ENCODE data around the gene TMEM135.
"Not testable (repeated sequence)": the region's sequence is repeated elsewhere in the genome, so short reads cannot be mapped to it uniquely, and the experiment has no call there.

Gene TMEM135

GRCh38 chr11:86991341-86991740 is 46.4 kb upstream of the TMEM135 start:
- no peak overlapping the region for H2BK5ac ChIP-seq (ENCODE audit: low read depth, low read length, poor library complexity, severe bottlenecking)
- 96% methylated on average over 3 of the region's 5 CpGs for WGBS
- H3K27ac ChIP-seq (ENCODE audit: low read length, poor library complexity, severe bottlenecking), result no peak overlapping the region
- no peak overlapping the region for H4K8ac ChIP-seq (ENCODE audit: low read length)
- H3K27me3 ChIP-seq (ENCODE audit: control insufficient read depth in 1 of 2, insufficient read depth in 1 of 2, low read length in 2 of 2), result no peaks in the 10 kb centered on the region
- H3K79me1 ChIP-seq (replicated peaks; ENCODE audit: low read length, poor library complexity, severe bottlenecking), result no peaks in the 10 kb centered on the region
- no peak overlapping the region for H3K9ac ChIP-seq (ENCODE audit: low read length)
- H3K23ac ChIP-seq (ENCODE audit: low read length in 2 of 2), result no peak overlapping the region
- no peaks in the 10 kb centered on the region for H3K9me3 ChIP-seq (ENCODE audit: control insufficient read depth, low read length)
- H3K4me1 ChIP-seq (ENCODE audit: control insufficient read depth, insufficient read depth, low read depth, low read length), result no peaks in the 10 kb centered on the region
- H3K18ac ChIP-seq (ENCODE audit: low read depth in 1 of 2, low read length in 2 of 2), result no peak overlapping the region
- DNase-seq, result no peak
- H3K14ac ChIP-seq (ENCODE audit: low read length in 2 of 2), result no peak overlapping the region
- H2BK120ac ChIP-seq (ENCODE audit: low read depth, low read length), result no peak overlapping the region
- no peaks in the 10 kb centered on the region for H3K36me3 ChIP-seq (ENCODE audit: control insufficient read depth in 1 of 2, insufficient read depth in 2 of 2, low read depth in 1 of 2, low read length in 2 of 2)
- H2BK12ac ChIP-seq (ENCODE audit: low read length in 2 of 2), result no peak overlapping the region
- no peak overlapping the region for H2AFZ ChIP-seq (ENCODE audit: low read depth, low read length)
- no peak overlapping the region for H3K4ac ChIP-seq (ENCODE audit: low read depth in 1 of 2, low read length in 2 of 2)
- H2BK15ac ChIP-seq (ENCODE audit: low read depth, poor library complexity, severe bottlenecking), result no peak overlapping the region
- no peak overlapping the region for H3K4me2 ChIP-seq (ENCODE audit: low read length, poor library complexity, severe bottlenecking)
- H3K4me3 ChIP-seq (ENCODE audit: insufficient read depth in 1 of 2, low read depth in 1 of 2, low read length in 2 of 2), result no peak overlapping the region
- H2AK5ac ChIP-seq (ENCODE audit: low read length, severe bottlenecking), result no peak overlapping the region
- H4K91ac ChIP-seq (ENCODE audit: low read length), result no peak overlapping the region

GRCh38 chr11:86992340-86992739 is 45.4 kb upstream of the TMEM135 start:
- 100% methylated on average over 3 of the region's 4 CpGs for WGBS
- not testable (repeated sequence) for DNase-seq; H4K8ac ChIP-seq (ENCODE audit: low read length); H3K18ac ChIP-seq (ENCODE audit: low read depth in 1 of 2, low read length in 2 of 2); H3K9me3 ChIP-seq (ENCODE audit: control insufficient read depth, low read length); H3K14ac ChIP-seq (ENCODE audit: low read length in 2 of 2); H3K23ac ChIP-seq (ENCODE audit: low read length in 2 of 2); H2BK12ac ChIP-seq (ENCODE audit: low read length in 2 of 2); H3K27me3 ChIP-seq (ENCODE audit: control insufficient read depth in 1 of 2, insufficient read depth in 1 of 2, low read length in 2 of 2); H3K79me1 ChIP-seq (replicated peaks; ENCODE audit: low read length, poor library complexity, severe bottlenecking); H3K4me3 ChIP-seq (ENCODE audit: insufficient read depth in 1 of 2, low read depth in 1 of 2, low read length in 2 of 2); H3K4ac ChIP-seq (ENCODE audit: low read depth in 1 of 2, low read length in 2 of 2); H3K4me1 ChIP-seq (ENCODE audit: control insufficient read depth, insufficient read depth, low read depth, low read length); H4K91ac ChIP-seq (ENCODE audit: low read length); H2BK15ac ChIP-seq (ENCODE audit: low read depth, poor library complexity, severe bottlenecking); H3K36me3 ChIP-seq (ENCODE audit: control insufficient read depth in 1 of 2, insufficient read depth in 2 of 2, low read depth in 1 of 2, low read length in 2 of 2); H2AFZ ChIP-seq (ENCODE audit: low read depth, low read length); H3K27ac ChIP-seq (ENCODE audit: low read length, poor library complexity, severe bottlenecking); H2AK5ac ChIP-seq (ENCODE audit: low read length, severe bottlenecking); H3K9ac ChIP-seq (ENCODE audit: low read length); H2BK5ac ChIP-seq (ENCODE audit: low read depth, low read length, poor library complexity, severe bottlenecking); H3K4me2 ChIP-seq (ENCODE audit: low read length, poor library complexity, severe bottlenecking); H2BK120ac ChIP-seq (ENCODE audit: low read depth, low read length)

GRCh38 chr11:86993031-86993430 is 44.7 kb upstream of the TMEM135 start:
- no peak overlapping the region for H2AFZ ChIP-seq (ENCODE audit: low read depth, low read length)
- no peak overlapping the region for H3K27ac ChIP-seq (ENCODE audit: low read length, poor library complexity, severe bottlenecking)
- WGBS, result 92% methylated on average over 3 of the region's 3 CpGs
- no peak overlapping the region for H3K18ac ChIP-seq (ENCODE audit: low read depth in 1 of 2, low read length in 2 of 2)
- H2BK120ac ChIP-seq (ENCODE audit: low read depth, low read length), result no peak overlapping the region
- no peak overlapping the region for H2BK5ac ChIP-seq (ENCODE audit: low read depth, low read length, poor library complexity, severe bottlenecking)
- no peak for DNase-seq
- H2BK12ac ChIP-seq (ENCODE audit: low read length in 2 of 2), result no peak overlapping the region
- H3K4me3 ChIP-seq (ENCODE audit: insufficient read depth in 1 of 2, low read depth in 1 of 2, low read length in 2 of 2), result no peak overlapping the region
- no peak overlapping the region for H3K23ac ChIP-seq (ENCODE audit: low read length in 2 of 2)
- no peaks in the 10 kb centered on the region for H3K36me3 ChIP-seq (ENCODE audit: control insufficient read depth in 1 of 2, insufficient read depth in 2 of 2, low read depth in 1 of 2, low read length in 2 of 2)
- no peak overlapping the region for H3K9ac ChIP-seq (ENCODE audit: low read length)
- no peak overlapping the region for H3K4me2 ChIP-seq (ENCODE audit: low read length, poor library complexity, severe bottlenecking)
- H4K91ac ChIP-seq (ENCODE audit: low read length), result no peak overlapping the region
- H4K8ac ChIP-seq (ENCODE audit: low read length), result no peak overlapping the region
- H2BK15ac ChIP-seq (ENCODE audit: low read depth, poor library complexity, severe bottlenecking), result no peak overlapping the region
- no peaks in the 10 kb centered on the region for H3K27me3 ChIP-seq (ENCODE audit: control insufficient read depth in 1 of 2, insufficient read depth in 1 of 2, low read length in 2 of 2)
- no peak overlapping the region for H3K14ac ChIP-seq (ENCODE audit: low read length in 2 of 2)
- H3K9me3 ChIP-seq (ENCODE audit: control insufficient read depth, low read length), result no peaks in the 10 kb centered on the region
- H3K79me1 ChIP-seq (replicated peaks; ENCODE audit: low read length, poor library complexity, severe bottlenecking), result no peaks in the 10 kb centered on the region
- H3K4ac ChIP-seq (ENCODE audit: low read depth in 1 of 2, low read length in 2 of 2), result no peak overlapping the region
- H3K4me1 ChIP-seq (ENCODE audit: control insufficient read depth, insufficient read depth, low read depth, low read length), result no peaks in the 10 kb centered on the region
- H2AK5ac ChIP-seq (ENCODE audit: low read length, severe bottlenecking), result no peak overlapping the region

- no peaks in the 10 kb centered on the region for H3K9me3 ChIP-seq (ENCODE audit: control insufficient read depth, low read length)
- no peak overlapping the region for H3K4me2 ChIP-seq (ENCODE audit: low read length, poor library complexity, severe bottlenecking)
- no peaks in the 10 kb centered on the region for H3K4me1 ChIP-seq (ENCODE audit: control insufficient read depth, insufficient read depth, low read depth, low read length)
- H3K27me3 ChIP-seq (ENCODE audit: control insufficient read depth in 1 of 2, insufficient read depth in 1 of 2, low read length in 2 of 2), result no peaks in the 10 kb centered on the region
- no peak overlapping the region for H3K9ac ChIP-seq (ENCODE audit: low read length)
- H3K23ac ChIP-seq (ENCODE audit: low read length in 2 of 2), result no peak overlapping the region
- no peak overlapping the region for H4K91ac ChIP-seq (ENCODE audit: low read length)
- no peak overlapping the region for H2AK5ac ChIP-seq (ENCODE audit: low read length, severe bottlenecking)
- H3K36me3 ChIP-seq (ENCODE audit: control insufficient read depth in 1 of 2, insufficient read depth in 2 of 2, low read depth in 1 of 2, low read length in 2 of 2), result no peaks in the 10 kb centered on the region
- H2BK12ac ChIP-seq (ENCODE audit: low read length in 2 of 2), result no peak overlapping the region
- H2BK15ac ChIP-seq (ENCODE audit: low read depth, poor library complexity, severe bottlenecking), result no peak overlapping the region
- WGBS, result 100% methylated on average over 1 of the region's 1 CpG
- H3K27ac ChIP-seq (ENCODE audit: low read length, poor library complexity, severe bottlenecking), result no peak overlapping the region
- H2BK5ac ChIP-seq (ENCODE audit: low read depth, low read length, poor library complexity, severe bottlenecking), result no peak overlapping the region
- H3K79me1 ChIP-seq (replicated peaks; ENCODE audit: low read length, poor library complexity, severe bottlenecking), result no peaks in the 10 kb centered on the region
- H3K4me3 ChIP-seq (ENCODE audit: insufficient read depth in 1 of 2, low read depth in 1 of 2, low read length in 2 of 2), result no peak overlapping the region
- no peak overlapping the region for H4K8ac ChIP-seq (ENCODE audit: low read length)
- H3K14ac ChIP-seq (ENCODE audit: low read length in 2 of 2), result no peak overlapping the region
- H3K4ac ChIP-seq (ENCODE audit: low read depth in 1 of 2, low read length in 2 of 2), result no peak overlapping the region
- no peak overlapping the region for H3K18ac ChIP-seq (ENCODE audit: low read depth in 1 of 2, low read length in 2 of 2)
- DNase-seq, result no peak
- H2AFZ ChIP-seq (ENCODE audit: low read depth, low read length), result no peak overlapping the region
- H2BK120ac ChIP-seq (ENCODE audit: low read depth, low read length), result no peak overlapping the region
Observed at GRCh38 chr11:86996953-86997570, 40.7 kb upstream of the TMEM135 start.

Data from mesenchymal stem cell (in vitro differentiated cells and primary cell).